Measurements from ENCODE around the gene RBM22. TPM values are rescaled to one million over a fixed set of nuclear protein-coding genes. Genes with fewer than 3 reads are reported as not detected.

Gene RBM22
- total RNA-seq, 2 experiments from 2014 or later = 98.2 to 101 TPM

- H3K27me3 ChIP-seq (ENCODE audit: control insufficient read depth in 1 of 2, insufficient read depth in 2 of 2, low read length in 2 of 2) = peaks cover 0 to under 1% of the 10 kb centered on the region in 2 experiments
- POLR2A ChIA-PET = no interaction called here
- H3K27ac ChIP-seq (ENCODE audit: low read depth in 1 of 2, low read length in 2 of 2) = no peak overlapping the region
- TF ChIP-seq CTCF (IDR thresholded peaks at IDR 0.05) = no peak
- H3K27me3 Mint-ChIP-seq = no peaks in the 10 kb centered on the region
- H3K36me3 Mint-ChIP-seq (ENCODE audit: low read depth) = no peaks in the 10 kb centered on the region
- CTCF ChIA-PET = no interaction called here
- H3K4me3 ChIP-seq (ENCODE audit: low read length) = no peak overlapping the region
- no peaks in the 10 kb centered on the region for H3K9me3 ChIP-seq (ENCODE audit: control insufficient read depth in 1 of 2, insufficient read depth in 1 of 2, low read length in 2 of 2)
- H3K9me3 Mint-ChIP-seq = no peaks in the 10 kb centered on the region
- intact Hi-C loops (cut with DNase I, micrococcal nuclease) = no loop called here
- no peaks in the 10 kb centered on the region for H3K4me1 ChIP-seq (ENCODE audit: insufficient read depth, low read length)
- no peak for DNase-seq
- no peak for ATAC-seq (ENCODE audit: poor library complexity)
- H3K36me3 ChIP-seq (ENCODE audit: insufficient read depth, low read length) = no peaks in the 10 kb centered on the region
- H3K4me3 Mint-ChIP-seq = no peak overlapping the region
- H3K27ac Mint-ChIP-seq = no peak overlapping the region
- H3K4me1 Mint-ChIP-seq (ENCODE audit: low read depth) = no peaks in the 10 kb centered on the region
Measured at GRCh38 chr5:150644514-150644913, 56.3 kb downstream of the RBM22 start.

- Histone ChIP-seq H3K27ac (ENCODE audit: low read depth in 1 of 2, low read length in 2 of 2) (no peak overlapping the region), H3K27me3 (ENCODE audit: control insufficient read depth in 1 of 2, insufficient read depth in 2 of 2, low read length in 2 of 2) (peaks cover 0 to 3% of the 10 kb centered on the region in 2 experiments), H3K4me1 (ENCODE audit: insufficient read depth, low read length) (no peaks in the 10 kb centered on the region), H3K9me3 (ENCODE audit: control insufficient read depth in 1 of 2, insufficient read depth in 1 of 2, low read length in 2 of 2) (no peaks in the 10 kb centered on the region), H3K4me3 (ENCODE audit: low read length) (no peak overlapping the region), H3K36me3 (ENCODE audit: insufficient read depth, low read length) (no peaks in the 10 kb centered on the region)
- intact Hi-C loops (cut with DNase I, micrococcal nuclease) = no loop called here
- H3K4me3 Mint-ChIP-seq = no peak overlapping the region
- DNase-seq = no peak
- no peaks in the 10 kb centered on the region for H3K36me3 Mint-ChIP-seq (ENCODE audit: low read depth)
- H3K27ac Mint-ChIP-seq = no peak overlapping the region
- ATAC-seq (ENCODE audit: poor library complexity) = no peak
- H3K4me1 Mint-ChIP-seq (ENCODE audit: low read depth) = no peaks in the 10 kb centered on the region
- ChIA-PET CTCF (no interaction called here), POLR2A (no interaction called here)
- H3K9me3 Mint-ChIP-seq = no peaks in the 10 kb centered on the region
- no peaks in the 10 kb centered on the region for H3K27me3 Mint-ChIP-seq
- TF ChIP-seq CTCF (IDR thresholded peaks at IDR 0.05) = no peak
Measured at GRCh38 chr5:150644058-150644457, 56.8 kb downstream of the RBM22 start.

- Histone ChIP-seq H3K27ac (ENCODE audit: low read depth in 1 of 2, low read length in 2 of 2) (no peak overlapping the region), H3K9me3 (ENCODE audit: control insufficient read depth in 1 of 2, insufficient read depth in 1 of 2, low read length in 2 of 2) (no peaks in the 10 kb centered on the region), H3K4me3 (ENCODE audit: low read length) (no peak overlapping the region), H3K36me3 (ENCODE audit: insufficient read depth, low read length) (no peaks in the 10 kb centered on the region), H3K27me3 (ENCODE audit: control insufficient read depth in 1 of 2, insufficient read depth in 2 of 2, low read length in 2 of 2) (peaks cover 0 to 3% of the 10 kb centered on the region in 2 experiments), H3K4me1 (ENCODE audit: insufficient read depth, low read length) (no peaks in the 10 kb centered on the region)
- Mint-ChIP-seq H3K4me1 (ENCODE audit: low read depth) (no peaks in the 10 kb centered on the region), H3K9me3 (no peaks in the 10 kb centered on the region), H3K4me3 (no peak overlapping the region), H3K27ac (no peak overlapping the region), H3K27me3 (peaks cover 3% of the 10 kb centered on the region), H3K36me3 (ENCODE audit: low read depth) (no peaks in the 10 kb centered on the region)
- POLR2A ChIA-PET = no interaction called here
- ATAC-seq (ENCODE audit: poor library complexity) (no peak), DNase-seq (no peak)
- no peak for TF ChIP-seq CTCF (IDR thresholded peaks at IDR 0.05)
- CTCF ChIA-PET = no interaction called here
- intact Hi-C loops (cut with DNase I, micrococcal nuclease) = no loop called here
Measured at GRCh38 chr5:150642991-150643710, 57.7 kb downstream of the RBM22 start.

All from CD4-positive, alpha-beta T cell (primary cell).